ENCODE measurements around the gene C10orf53.

- TF ChIP-seq CTCF (IDR thresholded peaks at IDR 0.05) (no peak), POLR2AphosphoS5 (IDR thresholded peaks at IDR 0.05; ENCODE audit: insufficient read depth in 1 of 2, low read depth in 1 of 2) (no peak)
Measured at GRCh38 chr10:49735161-49735560, 55.7 kb downstream of the C10orf53 start.

All from vagina (tissue), 2 donors.